AG04450 (cell line): ENCODE data around the gene CORIN. TPM values are rescaled to one million over a fixed set of nuclear protein-coding genes. Genes with fewer than 3 reads are reported as not detected.

Source experiments
- CTCF ChIA-PET: fragments of 300-600, 350-600 bp; formaldehyde crosslinking; extraction: SDS; loops from one replicate; lab custom pipeline; 2022; ENCODE audit warnings: antibody characterized with exemption, inconsistent platforms; lab: Charles Lee
- POLR2A ChIA-PET: fragments of 350-600 bp; formaldehyde crosslinking; extraction: SDS; loops from one replicate; lab custom pipeline; 2021; ENCODE audit warnings: antibody characterized with exemption, inconsistent platforms; lab: Yijun Ruan, JAX
- DNase-seq: peaks from one replicate; pipeline ENCODE4 v3.0.0-alpha.2; 2011; ENCODE audit warnings: low read depth, low spot score
- H3K27ac ChIP-seq: one replicate; pipeline ENCODE4 v1.5.1; 2012; ENCODE audit warnings: low read depth, low read length, control low read depth
- H3K27me3 ChIP-seq: one replicate; pipeline ENCODE4 v1.6.0; 2012; ENCODE audit warnings: low read length; ENCODE audit not compliant: control insufficient read depth, insufficient read depth
- H3K4me3 ChIP-seq: 2 replicates; pipeline ENCODE4 v1.5.1; 2011; ENCODE audit warnings: mild to moderate bottlenecking, low read depth, low read length, control low read depth
- H3K9me3 ChIP-seq: 2 replicates; pipeline ENCODE4 v1.5.1; 2012; ENCODE audit warnings: low read length; ENCODE audit not compliant: control insufficient read depth, insufficient read depth
- CTCF ChIP-seq: IDR thresholded peaks from 2 replicates; pipeline ENCODE4 v1.5.1; 2011; ENCODE audit warnings: low read depth, low read length, control low read depth, inconsistent platforms
- polyA minus RNA-seq: library from RNA; depleted of rRNA, polyadenylated mRNA; stranded (reverse); fragments of >200 nt; gene quantifications from 2 replicates; pipeline ENCODE4 v1.2.3, GENCODE V29; 2011; rRNA and poly(A)+ RNA removed
- polyA plus RNA-seq: library from polyadenylated mRNA; depleted of rRNA; stranded (reverse); fragments of >200 nt; gene quantifications from 2 replicates; pipeline ENCODE4 v1.2.3, GENCODE V29; 2011; rRNA removed

Gene CORIN
- polyA plus RNA-seq (29.6 and 31.1 TPM in 2 replicates), polyA minus RNA-seq (22.2 and 25.1 TPM in 2 replicates)

GRCh38 chr4:47837908-47838294 lies at the start of gene CORIN:
Gene CORIN, minus strand, starts transcription at chr4:47838067. Its CDS starts 118 bp downstream, at chr4:47837949.
- ChIA-PET CTCF (interaction anchor here (0.5 to 3.7 kb wide), 11 partner anchors 9 to 794 kb away, joined by 3 to 61 read pairs (median 12); no protein-coding TSS in a partner anchor), POLR2A (no interaction called here)
- H3K4me3 ChIP-seq, result peak within 1 kb of the TSS; percentile 67
- H3K9me3 ChIP-seq, result no peaks in the 10 kb centered on the region
- no peak for DNase-seq
- no peak for TF ChIP-seq CTCF
- H3K27me3 ChIP-seq, result no peaks in the 10 kb centered on the region
- no peak within 1 kb of the TSS for H3K27ac ChIP-seq

GRCh38 chr4:47882228-47882627 lies 44.4 kb upstream of the CORIN start:
- Histone ChIP-seq H3K4me3 (no peak overlapping the region), H3K27me3 (no peaks in the 10 kb centered on the region), H3K9me3 (no peaks in the 10 kb centered on the region), H3K27ac (no peak overlapping the region)
- no peak for DNase-seq
- no peak for TF ChIP-seq CTCF
- ChIA-PET POLR2A (no interaction called here), CTCF (interaction anchor here (0.6 to 2.2 kb wide), 2 partner anchors 46 to 50 kb away, joined by 3 to 10 read pairs; no protein-coding TSS in a partner anchor)

GRCh38 chr4:47879458-47879857 lies 41.6 kb upstream of the CORIN start:
- POLR2A ChIA-PET, result no interaction called here
- CTCF ChIA-PET, result interaction anchor here (0.8 to 1.3 kb wide), 2 partner anchors 42 to 174 kb away, joined by 3 to 5 read pairs; no protein-coding TSS in a partner anchor
- H3K4me3 ChIP-seq, result no peak overlapping the region
- no peak for TF ChIP-seq CTCF
- no peaks in the 10 kb centered on the region for H3K27me3 ChIP-seq
- H3K9me3 ChIP-seq, result no peaks in the 10 kb centered on the region
- no peak overlapping the region for H3K27ac ChIP-seq
- DNase-seq, result no peak

DNA sequence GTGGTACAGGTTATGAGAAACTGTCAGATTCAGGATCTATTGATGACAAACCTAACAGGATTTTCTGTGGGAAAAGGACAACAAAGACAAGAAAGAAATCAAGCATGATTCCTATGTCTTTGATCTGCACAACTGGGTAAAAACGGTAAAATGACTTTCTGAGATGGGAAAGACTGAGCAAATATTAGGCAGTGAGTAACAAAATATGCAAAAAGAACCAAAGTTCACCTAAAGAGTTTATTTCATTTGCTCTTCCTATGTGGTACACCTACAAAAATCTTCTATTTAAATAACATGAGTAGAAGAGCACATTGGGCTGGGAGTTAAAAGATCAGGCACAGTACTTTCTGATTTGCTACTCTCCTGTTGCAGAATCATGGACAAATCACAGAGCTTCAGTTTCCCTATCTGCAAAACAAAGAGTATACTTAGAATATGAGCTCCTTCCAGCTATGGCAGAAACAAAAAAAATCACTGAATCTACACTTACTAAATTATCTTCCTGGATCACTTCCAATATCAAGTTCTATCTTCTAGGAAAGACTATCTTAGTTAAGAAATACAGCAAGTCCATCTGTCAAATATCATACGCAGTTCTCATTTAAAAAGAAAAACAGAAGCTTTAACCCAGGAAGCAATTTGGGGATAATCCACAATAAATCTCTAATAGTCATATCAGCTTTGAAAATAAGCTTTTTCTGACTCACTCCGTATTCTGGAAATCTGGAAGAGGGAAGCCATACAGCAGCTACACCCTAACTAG lies 39.1 kb upstream of the CORIN start:
- Histone ChIP-seq H3K27me3 (no peaks in the 10 kb centered on the region), H3K9me3 (peaks cover 3% of the 10 kb centered on the region; the same call in 1 of the 2 replicates), H3K4me3 (no peak overlapping the region), H3K27ac (no peak overlapping the region)
- no peak for TF ChIP-seq CTCF
- CTCF ChIA-PET, result interaction anchor here (1.7 kb wide), 1 partner anchor 40 kb away, joined by 7 read pairs; no protein-coding TSS in a partner anchor
- DNase-seq, result no peak
- POLR2A ChIA-PET, result no interaction called here

DNA sequence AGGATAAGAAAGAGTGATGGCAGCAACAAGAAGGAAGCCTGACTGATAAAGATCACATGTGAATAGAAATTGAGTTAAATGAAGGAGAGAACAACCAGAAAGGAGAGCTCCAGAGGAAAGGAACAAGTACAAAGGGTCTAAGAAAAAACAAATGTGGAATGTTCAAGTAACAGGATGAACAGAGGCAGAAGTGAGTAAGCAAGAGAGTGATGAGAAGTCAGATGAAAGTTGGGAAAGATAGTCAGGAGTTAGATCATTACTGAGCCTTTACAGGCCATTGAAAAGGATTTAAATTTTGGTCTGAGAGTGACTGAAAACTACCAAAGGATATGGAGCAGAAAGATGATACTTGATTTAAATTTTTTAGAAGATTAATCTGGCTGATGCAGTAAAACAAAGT lies 38.4 kb upstream of the CORIN start:
- H3K9me3 ChIP-seq, result peaks cover 3% of the 10 kb centered on the region; the same call in 1 of the 2 replicates
- DNase-seq, result no peak
- ChIA-PET CTCF (interaction anchor here (1.1 kb wide), 1 partner anchor 40 kb away, joined by 3 read pairs; no protein-coding TSS in a partner anchor), POLR2A (no interaction called here)
- no peak for TF ChIP-seq CTCF
- no peak overlapping the region for H3K27ac ChIP-seq
- no peak overlapping the region for H3K4me3 ChIP-seq
- no peaks in the 10 kb centered on the region for H3K27me3 ChIP-seq
